PC-9 (cell line): Measurements from ENCODE around the gene SLC9A9.

ENCODE experiments used
- EZH2 ChIP-seq: fragments of 200-600 bp; sonication (generic); IDR thresholded peaks from 2 replicates; pipeline ENCODE4 v1.8.0; 2017; ENCODE audit warnings: antibody characterized with exemption, low read depth
- TF ChIP-seq, protein P1 (sequence below): fragments of 200-600 bp; sonication (generic); conservative IDR thresholded peaks from 2 replicates; pipeline ENCODE4 v1.6.1; 2017; ENCODE audit warnings: mixed run types, antibody characterized with exemption, mild to moderate bottlenecking, moderate library complexity

DNA sequence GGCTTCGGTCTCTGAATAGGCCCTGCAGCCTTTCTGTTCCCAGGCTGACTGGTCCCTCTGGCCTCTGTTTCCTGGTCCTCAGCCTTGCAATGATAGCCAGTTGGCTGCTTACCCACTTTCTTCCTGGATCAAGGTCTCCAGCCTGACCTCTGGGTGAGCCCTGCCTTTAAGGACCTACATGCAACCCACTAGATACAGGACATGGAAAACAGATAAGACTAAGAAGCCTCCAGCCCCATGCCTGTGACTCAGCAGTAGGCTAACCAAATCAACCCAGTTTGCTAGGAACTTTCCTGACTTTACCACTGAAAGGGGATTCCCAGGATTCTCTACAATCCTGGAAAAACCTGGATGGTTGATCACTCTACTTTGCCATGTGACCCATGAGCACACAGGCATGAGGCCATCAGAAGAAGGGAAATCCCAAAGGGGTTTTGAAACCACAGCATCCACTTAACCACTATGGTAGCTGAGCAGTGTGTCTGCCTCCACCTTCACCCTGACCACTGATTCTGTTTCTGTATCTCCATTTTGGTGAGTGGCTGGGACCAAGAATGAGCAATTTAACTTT lies 540.6 kb downstream of the SLC9A9 start:
- TF ChIP-seq, protein P1, sequence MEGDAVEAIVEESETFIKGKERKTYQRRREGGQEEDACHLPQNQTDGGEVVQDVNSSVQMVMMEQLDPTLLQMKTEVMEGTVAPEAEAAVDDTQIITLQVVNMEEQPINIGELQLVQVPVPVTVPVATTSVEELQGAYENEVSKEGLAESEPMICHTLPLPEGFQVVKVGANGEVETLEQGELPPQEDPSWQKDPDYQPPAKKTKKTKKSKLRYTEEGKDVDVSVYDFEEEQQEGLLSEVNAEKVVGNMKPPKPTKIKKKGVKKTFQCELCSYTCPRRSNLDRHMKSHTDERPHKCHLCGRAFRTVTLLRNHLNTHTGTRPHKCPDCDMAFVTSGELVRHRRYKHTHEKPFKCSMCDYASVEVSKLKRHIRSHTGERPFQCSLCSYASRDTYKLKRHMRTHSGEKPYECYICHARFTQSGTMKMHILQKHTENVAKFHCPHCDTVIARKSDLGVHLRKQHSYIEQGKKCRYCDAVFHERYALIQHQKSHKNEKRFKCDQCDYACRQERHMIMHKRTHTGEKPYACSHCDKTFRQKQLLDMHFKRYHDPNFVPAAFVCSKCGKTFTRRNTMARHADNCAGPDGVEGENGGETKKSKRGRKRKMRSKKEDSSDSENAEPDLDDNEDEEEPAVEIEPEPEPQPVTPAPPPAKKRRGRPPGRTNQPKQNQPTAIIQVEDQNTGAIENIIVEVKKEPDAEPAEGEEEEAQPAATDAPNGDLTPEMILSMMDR: no peak
- no peak for TF ChIP-seq EZH2
